ENCODE data around the gene LSP1.

Gene LSP1

DNA sequence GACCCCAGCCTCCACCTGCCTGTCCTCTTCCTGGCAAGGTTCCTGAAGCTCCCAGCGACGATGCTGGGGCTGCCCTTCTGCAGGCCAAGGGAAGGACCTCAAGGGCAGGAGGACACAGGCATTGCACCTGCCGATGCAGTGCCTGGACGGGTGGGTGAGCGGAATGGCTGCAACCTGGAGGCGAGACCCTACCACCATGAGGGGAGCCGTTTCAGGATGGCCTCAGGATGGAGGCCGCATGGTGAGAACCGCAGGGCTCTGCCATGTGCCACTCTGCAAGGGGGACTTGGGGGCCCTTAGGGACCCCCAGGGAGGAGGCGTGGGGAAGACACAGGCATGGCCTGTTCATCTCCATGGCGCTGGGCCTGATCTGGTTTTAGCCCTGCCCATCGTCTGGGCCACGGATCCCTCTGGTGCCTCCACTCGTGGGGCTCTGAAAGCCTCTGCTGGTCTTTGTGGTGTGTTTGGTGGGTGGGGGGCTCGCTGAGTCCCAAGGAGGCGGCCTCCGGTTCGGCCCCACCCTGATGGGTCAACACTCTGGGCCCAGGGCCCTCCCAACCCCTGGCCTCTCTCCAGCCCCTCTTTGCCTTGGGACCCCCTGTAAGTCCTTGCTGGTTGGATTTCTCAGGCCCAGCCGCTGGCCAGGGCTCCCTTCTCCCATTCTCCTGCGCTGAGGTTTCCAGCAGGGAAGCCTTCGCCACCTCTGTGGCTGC lies 1.3 kb upstream of the LSP1 start:
- no peak for DNase-seq

DNA sequence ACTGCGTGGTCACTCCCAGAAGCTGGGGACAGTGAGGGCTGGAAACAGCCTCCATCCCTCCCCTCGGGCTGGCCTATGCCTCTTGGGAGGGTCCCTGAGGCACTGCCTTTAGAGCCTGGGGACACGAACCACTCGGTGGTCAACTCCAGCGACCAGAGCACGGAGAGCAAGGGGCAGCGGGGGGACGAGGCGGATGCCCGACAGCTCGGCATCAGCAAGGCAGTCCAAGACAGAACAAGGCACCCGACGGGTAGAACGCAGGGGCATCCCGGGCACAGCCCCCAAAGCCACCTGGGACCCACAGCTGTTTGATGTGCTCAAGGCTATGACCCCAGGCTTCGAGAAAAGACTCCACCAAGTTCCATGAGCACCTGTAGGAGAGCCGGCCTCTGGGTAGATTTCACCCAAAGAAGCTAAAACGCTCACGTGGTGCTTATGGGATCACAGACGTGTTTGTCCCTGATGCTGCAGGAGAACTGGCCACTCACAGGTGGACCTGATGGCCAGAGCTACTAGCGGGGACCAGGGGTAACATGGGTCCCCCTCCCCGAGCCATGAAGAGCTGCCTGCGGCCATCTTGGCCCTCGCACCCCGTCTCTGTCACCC lies 510 bp upstream of the LSP1 start:
- no peak for DNase-seq

DNA sequence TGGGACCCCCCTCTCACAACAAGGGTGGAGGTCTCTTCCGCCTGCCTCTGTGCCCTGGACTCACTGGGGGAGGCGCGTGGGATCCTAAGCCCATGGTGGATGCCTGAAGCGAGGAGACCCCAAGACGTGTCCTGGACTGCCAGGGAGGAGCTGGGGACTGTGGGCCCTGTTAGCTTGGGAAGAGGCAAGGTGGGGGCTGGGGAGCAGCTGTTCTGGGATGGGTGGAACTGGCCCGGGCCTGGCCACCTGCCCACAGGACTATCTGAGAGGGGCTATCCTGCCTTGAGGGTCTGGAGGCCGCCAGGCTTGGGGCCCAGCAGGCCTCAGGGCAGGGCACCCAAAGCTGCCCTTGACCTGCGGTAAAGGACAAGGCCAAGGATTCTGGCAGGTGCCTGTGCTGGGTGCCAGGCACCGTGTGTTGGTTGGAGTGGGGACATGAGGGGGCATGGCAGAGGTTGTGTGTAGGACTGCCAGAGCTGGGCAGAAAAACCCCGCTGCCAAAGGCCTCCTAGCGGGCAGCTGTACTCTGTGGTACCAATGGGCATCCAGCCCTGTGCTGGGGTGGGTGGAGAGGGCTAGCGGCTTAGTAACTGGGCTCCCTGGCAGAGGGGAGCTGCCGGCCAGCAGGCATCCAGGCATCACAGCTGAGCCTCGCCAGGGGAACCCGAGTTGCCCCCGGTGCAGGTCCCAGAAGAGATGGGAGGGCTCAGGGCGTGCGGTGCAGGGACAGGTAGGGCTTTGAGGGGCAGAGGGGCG lies 670 bp downstream of the LSP1 start:
- DNase-seq: peak; percentile 27

DNA sequence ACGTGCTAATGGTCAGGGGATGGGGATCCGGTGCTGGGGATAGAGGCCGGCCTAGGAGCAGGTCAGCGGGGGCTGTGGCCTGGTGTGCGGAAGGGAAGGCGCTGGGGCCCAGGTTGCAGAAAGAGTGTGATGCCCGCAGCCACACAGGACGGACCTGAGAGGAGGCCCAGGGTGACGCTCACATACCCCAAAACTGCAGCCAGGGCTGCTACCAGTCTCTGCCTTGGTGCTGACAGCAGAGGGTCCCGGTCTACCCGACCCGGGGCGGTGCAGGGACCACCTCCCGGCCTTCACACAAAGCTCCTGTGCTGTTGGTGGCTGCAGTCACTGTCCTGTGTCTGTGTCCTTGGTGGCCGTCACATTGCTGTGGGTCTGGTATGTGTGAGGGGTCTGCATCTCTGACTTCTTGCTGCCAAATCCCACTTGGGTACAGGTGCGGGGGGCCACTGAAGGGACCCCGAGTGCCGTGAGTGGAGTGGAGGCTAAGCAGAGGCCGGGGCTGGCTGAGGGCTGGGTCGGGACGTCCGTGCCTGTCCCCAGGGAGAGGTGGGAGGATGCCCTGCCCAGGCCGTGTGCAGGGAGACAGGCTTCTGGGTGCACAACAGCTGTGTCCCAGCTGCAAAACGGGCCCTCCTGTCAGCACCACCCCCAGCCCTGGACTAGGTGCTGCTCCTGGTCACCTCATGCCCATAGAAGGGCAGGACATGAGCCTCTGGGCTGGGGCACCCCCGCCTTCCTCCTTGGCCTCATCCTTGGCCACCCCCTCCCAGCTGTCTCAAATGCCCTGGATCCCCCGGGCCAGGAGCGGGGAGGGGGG lies 1.5 kb downstream of the LSP1 start:
- DNase-seq: peak; percentile 29

DNA sequence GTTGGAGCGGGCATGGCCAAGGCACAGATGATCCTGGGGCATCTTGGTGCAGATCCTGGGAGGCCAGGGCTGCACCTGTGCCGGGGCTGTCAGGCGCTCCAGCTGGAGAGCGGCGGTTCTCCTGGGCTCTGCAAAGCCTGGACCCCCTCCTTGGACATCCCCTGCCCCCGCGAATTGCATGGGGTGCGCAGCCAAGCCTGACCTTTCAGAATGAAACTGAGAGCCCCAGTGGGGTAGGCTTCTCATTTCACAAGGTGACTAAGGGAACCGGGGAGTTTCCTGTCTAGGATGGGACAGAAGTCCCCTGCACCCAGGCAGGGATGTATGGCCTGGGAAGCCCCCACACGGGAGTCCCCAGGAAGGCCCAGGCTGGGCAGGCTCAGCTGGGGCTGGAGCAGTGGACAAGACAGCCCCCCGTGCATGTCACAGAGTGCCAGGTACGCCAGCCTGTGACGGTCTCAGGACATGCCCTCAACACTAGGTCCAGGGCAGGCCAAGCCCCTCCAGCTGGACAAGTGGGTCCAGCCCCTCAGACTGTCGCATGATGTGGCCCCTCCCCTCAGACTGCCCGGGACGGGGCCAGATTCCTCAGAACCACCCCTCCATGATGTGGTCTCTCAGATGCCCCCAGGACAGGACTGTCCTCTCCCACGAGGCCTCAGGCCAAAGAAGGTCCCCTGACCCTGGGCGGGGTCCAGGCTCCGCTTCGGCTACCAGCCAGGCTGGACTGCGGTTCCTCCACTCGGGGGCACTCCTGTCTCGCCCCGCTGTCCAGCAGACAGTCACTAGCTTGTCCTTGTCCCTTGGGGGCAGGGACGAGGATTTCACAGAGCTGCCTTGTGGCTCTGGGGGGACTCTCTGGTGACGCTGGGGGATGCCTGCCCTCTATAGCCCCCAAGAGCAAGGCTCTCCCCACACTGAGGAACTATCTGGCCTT lies 2.3 kb downstream of the LSP1 start:
- DNase-seq: peak; percentile 81

DNA sequence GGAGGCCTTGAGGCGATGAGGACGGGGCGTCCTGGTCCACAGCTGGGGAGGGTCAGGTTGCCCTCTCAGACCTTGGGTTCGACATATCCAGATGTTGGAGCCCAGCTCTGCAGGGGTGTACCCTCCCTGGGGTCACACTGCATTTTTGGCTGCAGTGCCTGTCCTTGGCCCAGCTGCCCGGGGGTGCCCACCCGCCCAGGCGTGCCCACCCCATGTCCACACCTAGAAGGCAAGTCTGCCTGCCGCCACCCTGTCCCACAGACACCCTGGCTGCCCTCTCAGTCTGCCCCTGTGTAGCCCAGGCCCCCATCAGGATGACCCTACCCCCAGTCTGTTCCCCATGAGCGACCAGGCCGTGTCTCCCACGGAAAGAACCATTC lies 3.0 kb downstream of the LSP1 start:
- DNase-seq: no peak

DNA sequence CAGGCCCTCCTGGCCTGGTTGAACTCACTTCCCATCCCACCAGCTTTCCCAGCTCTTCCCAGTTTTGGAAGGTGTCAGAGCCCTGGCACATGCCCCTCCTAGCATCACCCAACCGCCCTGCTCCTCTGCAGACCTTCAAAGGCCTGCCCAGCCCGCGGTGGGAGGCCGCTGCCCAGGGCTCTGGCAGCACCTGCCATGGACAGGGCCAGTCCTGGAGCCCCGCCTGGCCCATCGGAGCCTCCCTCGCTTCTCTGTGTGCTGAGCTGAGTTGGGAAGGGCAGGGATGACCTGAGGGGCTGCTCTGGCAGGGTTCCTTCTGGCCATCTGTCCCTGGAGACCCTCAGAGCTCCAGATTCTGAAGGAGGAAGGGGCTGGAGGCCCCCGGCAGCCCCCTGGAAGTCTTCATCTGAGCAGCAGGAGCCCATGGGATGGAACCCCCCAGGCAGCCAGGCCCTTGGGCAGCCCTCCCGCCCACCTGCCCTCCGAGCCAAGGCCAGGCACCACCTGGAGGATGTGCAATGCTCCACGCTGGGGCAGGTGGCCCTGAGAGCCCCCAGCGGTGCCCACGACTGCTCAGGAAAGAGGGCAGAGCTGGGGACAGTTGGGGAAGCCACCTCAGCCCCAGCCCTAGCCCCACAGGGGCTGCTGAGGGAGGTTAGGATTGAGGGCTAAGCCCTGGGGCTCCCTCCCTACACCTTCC lies 3.6 kb downstream of the LSP1 start:
- no peak for DNase-seq

DNA sequence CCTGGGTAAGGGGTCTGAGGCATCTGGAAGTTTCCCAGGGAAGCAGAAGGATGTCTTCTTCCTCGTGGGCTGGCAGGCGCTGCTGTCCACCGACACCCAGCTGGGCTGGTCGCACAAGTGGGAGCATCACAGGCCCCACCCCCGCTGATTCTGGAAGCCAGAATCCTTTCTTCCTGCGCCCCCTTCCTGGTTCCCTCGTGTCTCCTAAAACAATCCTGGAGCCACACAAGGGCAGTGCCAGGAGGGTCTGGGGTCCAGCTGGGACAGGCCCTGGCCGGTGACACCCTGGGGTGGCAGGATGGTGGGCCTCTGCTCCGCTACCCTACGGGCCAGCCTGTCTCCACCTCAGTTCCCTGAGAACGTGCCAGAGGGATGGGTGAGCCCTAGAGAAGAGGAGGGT lies 4.2 kb downstream of the LSP1 start:
- DNase-seq: no peak

DNA sequence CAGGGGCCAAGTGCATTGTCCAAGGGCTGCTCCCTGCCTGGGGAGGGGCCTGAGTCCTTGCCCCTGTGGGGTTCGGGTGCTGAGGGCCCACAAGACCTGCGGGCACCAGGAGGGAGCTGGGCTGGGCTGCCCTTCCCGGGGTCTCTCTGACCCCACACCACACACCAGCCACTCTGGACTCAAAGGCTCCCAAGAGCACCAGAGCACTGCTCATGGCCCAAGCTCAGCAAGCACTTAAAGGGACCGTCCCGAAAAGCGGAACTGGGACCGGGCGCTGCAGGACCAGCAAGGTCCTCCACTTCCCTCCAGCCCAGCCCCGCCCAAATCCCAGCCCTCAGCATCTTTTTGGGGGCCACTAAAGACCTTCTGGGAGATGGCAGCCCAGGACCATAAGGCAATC lies 5.3 kb downstream of the LSP1 start:
- no peak for DNase-seq

DNA sequence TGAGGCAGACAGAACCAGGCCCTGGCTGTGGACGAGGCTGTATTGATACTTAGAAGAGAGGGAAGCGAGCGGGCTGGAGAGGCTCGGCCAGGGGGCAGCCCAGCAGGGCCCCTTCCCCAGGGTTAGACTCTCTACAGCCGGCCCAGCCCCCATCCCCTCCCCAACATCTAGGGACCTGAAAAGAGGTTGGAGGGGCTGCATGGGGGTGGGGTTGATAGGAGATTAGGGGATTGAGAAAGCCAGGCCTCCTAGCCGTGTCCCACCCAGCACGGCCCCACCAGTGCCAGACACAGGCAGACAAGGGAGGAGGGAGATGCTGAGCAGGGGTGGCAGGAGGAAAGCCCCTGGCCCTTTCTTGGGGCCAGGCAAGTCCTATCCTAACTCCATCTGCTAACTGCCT lies 5.7 kb downstream of the LSP1 start:
- no peak for DNase-seq

DNA sequence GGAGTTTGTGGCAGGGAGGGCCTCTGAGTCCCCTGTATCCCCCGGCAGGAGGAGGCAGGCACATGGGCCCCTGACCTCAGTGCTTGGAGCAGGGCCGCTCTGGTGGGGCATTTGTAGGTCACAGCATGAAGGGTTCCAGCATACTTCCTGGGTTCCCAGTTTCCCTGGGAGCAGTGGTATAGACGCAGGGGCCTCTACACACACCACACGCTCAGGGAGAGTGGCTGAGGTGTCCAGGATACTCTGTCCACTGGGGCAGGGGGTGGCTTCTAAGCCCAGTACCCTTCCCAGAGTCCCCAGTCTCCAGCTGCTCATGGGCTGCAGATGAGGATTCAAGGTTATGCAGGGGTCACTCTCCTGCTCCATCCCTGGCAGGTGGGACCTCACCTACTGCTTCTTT lies 6.1 kb downstream of the LSP1 start:
- DNase-seq: no peak

DNA sequence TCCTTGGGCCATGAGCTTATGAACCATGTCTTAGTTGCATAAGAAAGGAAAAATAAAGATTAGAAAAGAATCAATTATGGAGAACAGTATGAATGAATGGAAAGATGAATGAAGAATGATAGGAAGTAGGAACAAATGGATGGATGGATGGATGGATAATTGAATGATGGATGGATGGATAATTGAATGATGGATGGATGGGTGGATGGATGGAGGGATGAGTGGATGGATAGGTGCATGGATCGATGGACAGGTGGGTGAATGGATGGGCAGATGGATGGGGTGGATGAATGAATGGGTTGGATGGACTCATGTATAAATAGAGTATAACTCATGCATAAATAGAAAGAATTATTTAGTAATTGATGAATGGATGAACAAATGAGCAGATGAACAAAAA lies 7.2 kb downstream of the LSP1 start:
- no peak for DNase-seq

DNA sequence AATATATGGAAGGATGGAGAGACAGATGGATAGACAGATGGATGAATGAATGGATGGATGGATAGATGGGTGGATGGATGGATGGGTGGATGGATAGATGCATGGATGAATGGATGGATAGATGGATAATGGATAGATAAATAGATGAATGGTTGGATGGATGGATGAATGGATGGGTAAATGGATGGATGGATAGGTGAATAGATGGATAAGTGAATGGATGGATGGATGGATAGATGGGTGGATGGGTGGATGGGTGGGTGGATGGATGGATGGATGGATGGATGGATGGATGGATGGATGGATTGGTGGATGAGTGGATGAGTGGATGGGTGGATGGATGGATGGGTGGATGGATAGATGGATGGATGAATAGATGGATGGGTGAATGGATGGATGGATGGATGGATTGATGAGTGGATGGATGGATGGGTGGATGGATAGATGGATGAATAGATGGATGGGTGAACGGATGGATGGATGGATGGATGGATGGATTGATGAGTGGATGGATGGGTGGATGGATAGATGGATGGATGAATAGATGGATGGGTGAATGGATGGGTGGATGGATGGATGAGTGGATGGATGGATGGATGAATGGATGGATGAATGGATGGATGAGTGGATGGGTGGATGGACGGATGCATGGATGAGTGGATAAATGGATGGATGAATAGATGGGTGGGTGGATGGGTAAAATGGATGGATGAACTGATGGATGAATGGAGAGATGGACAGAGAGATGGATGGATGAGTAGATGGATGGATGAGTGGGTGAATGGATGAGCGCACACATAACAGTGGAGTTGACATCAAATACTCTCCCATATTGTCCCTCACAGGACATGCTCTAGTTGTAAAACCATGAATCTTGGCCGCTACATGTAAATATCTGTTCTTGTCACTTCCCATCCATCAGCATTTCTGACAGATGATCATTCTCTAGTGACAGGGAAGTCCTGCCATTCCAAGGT lies 8.8 kb downstream of the LSP1 start:
- no peak for DNase-seq

DNA sequence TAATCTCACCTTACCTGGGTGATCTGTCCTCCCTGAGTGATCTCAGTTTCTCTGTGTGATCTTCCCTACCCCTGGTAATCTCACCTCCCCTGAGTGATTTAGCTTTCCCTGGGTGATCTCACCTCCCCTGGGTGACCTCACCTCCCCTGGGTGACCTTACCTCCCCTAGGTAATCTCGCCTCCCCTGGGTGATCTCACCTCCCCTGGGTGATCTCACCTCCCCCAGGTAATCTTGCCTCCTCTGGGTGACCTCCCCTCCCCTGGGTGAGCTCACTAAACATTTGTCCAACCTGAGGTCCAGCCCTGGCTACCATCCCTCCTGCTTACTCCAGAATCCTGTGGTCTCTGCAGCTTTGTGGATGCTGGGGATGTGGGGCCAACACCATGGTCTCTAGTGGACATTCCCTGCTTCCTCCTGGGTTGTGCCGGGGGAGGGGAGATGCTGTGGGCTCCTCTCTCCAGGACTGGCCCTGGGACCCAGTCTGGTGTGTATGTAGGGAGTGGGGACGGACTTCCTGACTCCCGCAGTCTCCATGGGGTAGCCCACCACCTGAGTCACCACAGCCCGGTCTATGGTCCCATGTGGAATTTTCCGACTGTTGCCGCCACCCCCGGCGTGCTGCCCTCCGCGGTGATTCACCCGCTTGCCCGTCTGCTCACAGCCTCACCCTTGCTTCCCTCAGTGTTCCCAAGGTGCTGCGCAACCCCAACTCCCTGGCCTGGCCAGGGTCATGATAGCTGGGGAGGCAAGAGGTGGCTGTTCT lies 9.9 kb downstream of the LSP1 start:
- DNase-seq: no peak

DNA sequence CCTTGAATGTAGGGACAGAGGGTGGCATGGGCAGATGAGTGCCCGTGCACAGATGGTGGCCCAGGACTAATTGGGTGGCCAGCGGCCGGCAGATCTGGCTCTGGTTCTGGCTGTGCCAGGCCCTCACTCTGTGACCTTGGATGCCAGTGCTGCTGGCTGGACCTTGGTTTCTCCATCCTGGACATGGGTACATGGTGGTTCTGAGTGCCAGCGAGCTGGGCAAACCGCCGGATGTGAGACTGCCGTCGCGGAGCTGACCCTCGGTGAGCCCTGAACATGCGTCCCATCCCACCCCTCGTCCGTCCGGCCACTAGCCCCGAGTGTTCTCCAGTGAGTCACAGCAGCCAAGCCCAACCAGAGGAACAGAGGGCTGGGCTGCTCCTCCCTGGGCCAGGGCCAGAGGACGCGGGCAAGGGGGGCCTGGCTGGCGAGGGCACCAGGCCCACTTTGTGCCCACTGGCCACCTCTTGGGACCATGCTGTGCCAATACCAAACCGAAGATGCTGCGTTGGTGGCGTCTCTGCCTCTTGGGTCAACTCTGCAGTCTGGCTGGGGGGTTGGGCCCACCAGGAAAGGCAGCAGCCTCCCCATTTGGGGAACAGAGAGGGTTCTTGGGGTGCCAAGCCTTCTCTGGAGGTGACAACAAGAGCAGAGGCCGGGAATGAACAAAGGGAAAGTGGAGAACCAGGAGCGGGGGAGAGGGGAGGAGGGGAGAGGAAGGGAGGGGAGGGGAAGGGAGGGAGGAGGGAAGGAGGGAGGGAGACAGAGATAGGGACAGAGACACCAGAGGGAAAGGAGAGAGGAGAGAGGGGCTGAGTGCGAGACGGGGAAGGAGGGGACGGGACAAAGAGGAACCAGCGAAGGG lies 10.7 kb downstream of the LSP1 start:
- no peak for DNase-seq

DNA sequence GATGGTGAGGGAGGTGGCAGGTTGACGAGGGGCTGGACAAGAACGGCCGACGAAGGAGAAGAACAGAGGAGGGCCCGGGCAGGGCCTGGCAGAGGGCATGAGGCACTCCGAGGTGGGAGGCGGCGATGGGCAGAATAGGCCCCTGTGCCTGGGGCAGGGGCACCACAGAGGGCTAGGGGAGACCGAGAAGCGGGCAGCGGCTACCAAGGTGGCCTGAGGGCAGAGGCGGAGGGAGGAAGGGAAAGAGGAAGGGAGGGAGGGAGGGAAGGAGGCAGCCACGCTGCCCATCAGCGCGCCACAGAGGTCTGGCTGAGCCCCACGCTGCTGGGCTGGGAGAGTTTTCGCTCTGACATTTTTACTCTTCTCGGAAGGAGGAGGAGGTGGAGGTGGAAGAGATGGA lies 11.3 kb downstream of the LSP1 start:
- DNase-seq: no peak

DNA sequence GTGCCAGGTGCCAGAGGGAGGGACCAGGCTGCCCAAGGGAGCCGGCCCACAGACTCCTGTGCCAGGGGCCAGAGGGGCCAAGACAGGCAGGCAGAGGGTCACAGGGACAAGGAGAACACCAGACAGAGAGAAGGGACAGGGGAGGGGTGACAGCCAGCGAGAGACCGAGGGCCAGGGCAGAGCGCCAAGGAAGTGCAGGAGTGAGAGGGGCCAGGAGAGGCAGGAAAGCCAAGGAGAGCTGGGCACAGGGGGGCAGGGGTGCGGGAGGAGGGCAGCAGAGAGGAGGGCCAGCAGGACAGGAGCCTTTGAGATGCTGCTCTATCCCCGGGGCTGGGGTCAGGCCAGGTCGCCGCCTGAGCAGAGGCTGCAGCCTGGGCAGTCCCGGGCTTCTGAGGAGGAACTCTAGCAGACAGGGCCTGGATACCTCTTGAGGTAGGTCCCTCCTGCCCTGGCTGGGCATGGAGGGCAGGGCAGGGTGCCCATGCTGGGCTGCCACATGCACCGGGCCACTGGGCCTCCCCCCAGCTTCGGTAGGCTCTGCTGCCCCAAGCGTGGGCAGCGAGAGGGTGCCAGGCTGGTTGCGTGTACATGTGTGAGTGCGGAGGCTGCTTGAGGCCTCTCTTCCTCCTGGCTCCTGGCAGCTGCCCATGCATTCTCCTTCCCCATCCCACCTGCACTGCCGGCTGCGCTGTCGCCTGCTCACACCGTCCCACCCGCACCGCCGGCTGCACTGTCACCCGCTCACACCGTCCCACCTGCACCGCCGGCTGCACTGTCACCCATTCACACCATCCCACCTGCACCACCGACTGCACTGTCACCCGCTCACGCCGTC lies 12.2 kb downstream of the LSP1 start:
- no peak for DNase-seq

DNA sequence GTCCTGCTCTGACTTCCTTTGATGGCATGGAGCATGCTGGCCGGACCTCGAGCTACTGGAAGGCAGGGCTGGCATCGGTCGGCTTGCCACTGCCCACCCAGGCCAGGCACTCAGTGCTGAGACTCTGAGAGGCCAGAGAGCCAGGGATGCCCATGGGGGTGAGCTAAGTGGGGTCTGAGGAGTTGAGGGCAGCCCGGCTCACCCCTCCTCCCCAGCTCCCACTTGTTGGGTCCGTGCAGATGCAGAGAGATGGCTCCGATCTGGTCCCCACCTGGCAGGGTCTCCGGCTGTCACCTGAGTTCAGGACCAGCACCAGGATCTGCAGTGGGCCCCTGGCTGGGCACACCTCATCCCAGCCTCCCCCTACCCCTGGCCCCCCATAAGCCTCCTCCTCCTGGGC lies 13.3 kb downstream of the LSP1 start:
- DNase-seq: no peak

All from activated CD4-positive, alpha-beta T cell treated with anti-CD3 and anti-CD28 coated beads, Interleukin-10, Interleukin-2, amounts not matched to agents 100 ng/mL and 50 ng/mL, durations not matched to agents 16 hours and 8 hours (primary cell).